ENCODE measurements around the gene PSMB11.

GRCh38 chr14:23091294-23092225 lies 49.5 kb downstream of the PSMB11 start:
- TF ChIP-seq CTCF (IDR thresholded peaks at IDR 0.05) = no peak
- no peak for TF ChIP-seq EZH2 (IDR thresholded peaks at IDR 0.05; ENCODE audit: borderline replicate concordance, insufficient read depth, low read depth, low read length, poor library complexity, severe bottlenecking)
